HG03571 (cell line): ENCODE results near the gene ALX4.

Experiments
- ATAC-seq: cut with Tn5 transposase; IDR thresholded peaks from one replicate; pipeline ENCODE4 v1.9.1; 2021; ENCODE audit not compliant: unreplicated experiment

Gene ALX4

GRCh38 chr11:44335919-44336318 is 26.0 kb upstream of the ALX4 start:
- ATAC-seq, result no peak

DNA sequence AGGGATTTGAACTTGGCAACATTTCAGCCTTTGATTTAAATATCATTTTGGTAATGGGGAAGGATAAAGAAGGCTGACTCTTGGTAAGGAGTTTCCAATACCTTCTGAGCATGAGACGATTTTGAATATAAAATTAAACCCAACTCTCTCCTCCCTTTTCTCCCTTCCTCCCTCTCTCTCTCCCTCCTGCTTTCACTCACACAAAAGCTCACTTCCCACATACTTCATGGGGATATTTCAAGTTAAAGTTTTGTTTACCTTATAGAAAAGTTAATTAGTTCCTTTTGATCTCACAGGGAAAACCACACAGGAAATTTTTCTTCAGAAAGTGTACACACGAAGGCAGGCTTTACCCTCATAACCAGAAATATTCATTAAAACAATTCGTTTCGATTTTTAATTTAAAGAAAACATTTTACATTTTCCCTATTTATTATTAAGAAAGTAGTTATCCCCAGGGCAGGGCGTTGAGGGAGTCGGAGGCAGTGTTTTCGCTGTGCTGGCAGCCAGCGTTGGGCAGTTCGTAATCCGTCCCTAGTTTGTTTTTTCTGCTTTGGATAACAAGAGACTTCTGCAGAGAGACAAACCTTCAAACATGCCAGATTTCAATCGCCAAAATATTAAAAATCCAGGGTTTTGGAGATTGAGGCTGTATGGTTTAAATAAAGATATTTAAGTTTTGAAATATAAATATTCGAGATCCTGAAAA is 25.3 kb upstream of the ALX4 start:
- no peak for ATAC-seq

- no peak for ATAC-seq
Observed at GRCh38 chr11:44334356-44335004, 24.5 kb upstream of the ALX4 start.

DNA sequence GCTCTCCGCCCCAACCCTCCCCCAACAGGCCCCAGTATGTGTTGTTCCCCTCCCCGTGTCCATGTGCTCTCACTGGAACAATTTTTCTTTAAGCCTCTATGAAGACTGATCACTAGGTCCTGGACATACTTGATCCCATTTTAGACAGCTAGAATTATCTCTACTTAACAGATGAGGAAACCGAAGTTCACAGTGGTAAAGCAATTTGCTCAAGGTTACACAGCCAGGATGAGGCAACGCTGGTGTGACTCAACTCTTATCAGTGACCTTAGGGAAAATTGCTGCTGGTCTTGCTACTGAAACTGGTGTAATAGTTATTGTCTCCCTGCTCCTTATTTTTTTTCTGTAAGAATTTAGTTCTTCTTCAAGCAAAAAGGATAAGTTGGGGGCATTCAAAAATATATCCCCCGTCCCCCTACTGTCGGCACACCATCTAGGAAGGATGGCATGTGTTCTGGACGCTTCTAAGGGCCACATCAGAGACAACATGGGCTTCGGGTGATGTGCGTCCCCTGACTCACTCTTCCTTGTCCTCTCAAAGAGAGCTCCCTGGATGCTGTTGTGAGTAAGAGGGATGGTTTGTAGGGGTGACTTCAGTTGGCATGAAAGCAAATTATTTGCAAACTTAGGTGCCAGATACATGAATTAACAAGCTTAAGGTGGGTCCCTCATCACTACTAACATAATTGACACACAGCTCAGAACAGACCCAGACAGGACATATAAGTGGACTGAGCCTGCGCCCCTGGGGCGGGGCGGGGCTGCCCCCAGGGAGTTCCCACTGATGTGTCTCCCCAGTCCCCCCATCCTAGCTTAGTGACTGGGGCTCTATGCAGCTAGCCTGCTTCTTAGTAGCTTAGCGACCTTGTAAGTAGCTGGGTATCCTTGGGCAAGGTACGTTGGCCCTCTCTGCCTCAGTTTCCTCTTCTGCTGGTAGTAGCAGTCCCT is 23.6 kb upstream of the ALX4 start:
- no peak for ATAC-seq

GRCh38 chr11:44332665-44333064 is 22.7 kb upstream of the ALX4 start:
- ATAC-seq, result no peak

- no peak for ATAC-seq
Observed at GRCh38 chr11:44329472-44330230, 19.7 kb upstream of the ALX4 start.

DNA sequence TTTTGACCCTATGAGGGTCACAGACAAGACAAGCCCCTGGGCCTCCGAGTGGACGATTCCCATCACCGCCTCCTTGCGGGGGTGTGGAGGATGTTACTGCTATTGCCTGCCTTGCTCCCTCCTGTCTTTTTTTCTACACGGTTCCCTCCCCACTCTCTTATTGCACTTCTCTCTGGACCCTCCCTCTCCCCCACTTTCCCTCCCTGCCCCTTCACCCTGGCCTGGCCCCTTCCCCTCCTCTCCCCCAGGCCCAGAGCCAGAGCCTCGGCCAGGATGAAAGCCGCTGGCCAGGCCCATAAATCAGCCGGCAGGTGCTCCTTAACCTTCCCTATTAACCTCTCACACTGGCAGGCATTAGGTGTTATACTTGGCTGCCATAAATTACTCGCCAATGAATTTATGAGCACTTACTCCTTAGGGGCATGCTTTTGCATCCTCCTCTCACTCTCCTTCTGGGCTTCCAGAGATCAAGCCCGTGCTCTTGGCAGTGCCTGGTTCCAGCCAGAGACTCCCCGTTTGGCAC is 18.3 kb upstream of the ALX4 start:
- ATAC-seq, result no peak

- no peak for ATAC-seq
Observed at GRCh38 chr11:44327730-44328129, 17.8 kb upstream of the ALX4 start.

- ATAC-seq, result no peak
Observed at GRCh38 chr11:44326615-44327475, 16.9 kb upstream of the ALX4 start.

GRCh38 chr11:44325698-44326097 is 15.8 kb upstream of the ALX4 start:
- no peak for ATAC-seq

- ATAC-seq, result no peak
Observed at GRCh38 chr11:44324749-44325525, 15.0 kb upstream of the ALX4 start.

- ATAC-seq, result no peak
Observed at GRCh38 chr11:44324222-44324621, 14.3 kb upstream of the ALX4 start.

- ATAC-seq, result no peak
Observed at GRCh38 chr11:44322243-44322642, 12.3 kb upstream of the ALX4 start.

DNA sequence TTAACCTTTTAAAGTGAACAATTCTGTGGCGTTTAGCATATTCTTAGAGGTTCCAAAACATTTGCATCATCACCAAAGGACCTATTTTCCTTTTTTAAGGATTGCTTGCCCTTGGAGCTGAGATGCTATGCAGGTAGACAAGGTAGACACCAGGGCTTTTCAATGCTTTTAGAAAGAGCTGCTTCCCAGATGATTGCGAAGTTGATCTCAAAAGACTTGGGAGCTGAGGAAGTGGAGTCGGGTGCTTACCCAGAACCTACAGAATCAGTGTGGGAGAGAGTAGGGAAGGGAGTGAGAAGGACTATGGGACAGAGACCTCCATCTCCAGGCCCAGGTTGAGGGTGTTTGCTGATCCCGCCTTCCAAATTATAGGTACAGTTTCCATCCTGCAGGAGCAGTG is 11.1 kb upstream of the ALX4 start:
- ATAC-seq, result no peak

DNA sequence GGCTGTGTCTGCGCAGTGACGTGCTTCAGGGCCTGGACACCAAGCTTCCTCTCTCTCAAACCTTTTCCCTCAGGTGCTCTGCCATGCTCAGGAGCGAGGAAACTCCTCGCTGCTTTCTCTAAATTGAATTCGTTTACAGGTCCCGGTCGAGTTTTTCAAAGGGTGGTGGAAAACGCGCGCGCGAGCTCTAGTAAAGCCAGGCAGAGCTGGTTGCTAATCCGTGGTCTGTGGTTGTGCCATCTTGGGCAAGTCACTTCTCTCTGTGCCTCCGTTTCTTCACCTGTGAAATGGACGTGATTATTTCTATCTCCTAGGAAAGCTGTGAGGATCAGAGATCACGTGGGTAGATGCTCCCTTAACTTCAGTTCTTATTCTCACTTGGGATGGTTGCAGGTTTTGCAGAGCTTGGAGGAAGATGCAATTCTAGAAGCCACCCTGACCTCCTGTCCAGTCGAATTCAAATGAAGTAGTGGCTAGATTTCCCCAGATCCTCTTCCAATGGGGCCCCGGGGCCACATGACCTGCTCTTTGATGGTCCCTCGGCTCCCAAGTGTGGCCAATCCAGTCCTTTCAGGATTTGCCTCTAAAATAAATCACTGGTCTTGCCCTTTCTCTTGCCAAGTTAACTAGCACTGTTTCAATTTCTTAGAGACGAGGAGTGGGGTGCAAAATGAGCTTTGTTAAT is 10.5 kb upstream of the ALX4 start:
- ATAC-seq, result no peak

GRCh38 chr11:44319552-44320288 is 9.8 kb upstream of the ALX4 start:
- no peak for ATAC-seq

DNA sequence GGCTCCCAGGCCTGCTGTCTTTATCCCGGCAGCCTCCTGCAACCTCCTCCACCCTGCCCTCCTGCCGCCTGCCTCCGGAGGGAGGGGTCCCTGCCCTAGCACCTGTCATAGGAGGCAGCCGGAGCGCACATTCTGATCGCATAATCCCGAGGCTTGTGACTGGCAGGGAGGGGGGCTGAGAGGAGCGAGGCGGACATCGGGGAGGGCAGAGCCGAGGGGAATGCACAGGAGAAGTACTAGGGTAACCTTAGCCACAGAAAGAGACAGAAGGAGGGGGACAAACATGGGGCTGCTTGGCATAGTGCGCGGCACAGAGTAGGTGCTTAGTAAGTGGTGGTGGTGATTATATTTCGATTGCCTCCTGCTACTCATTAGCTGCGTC is 9.2 kb upstream of the ALX4 start:
- no peak for ATAC-seq

- ATAC-seq, result no peak
Observed at GRCh38 chr11:44318369-44318768, 8.4 kb upstream of the ALX4 start.
